ENCODE measurements around the gene MLXIP. TPM values are rescaled to one million over a fixed set of nuclear protein-coding genes. Genes with fewer than 3 reads are reported as not detected.

Gene MLXIP
- total and polyA plus RNA-seq, 2 of the 8 experiments (the other 6 are each of a cell fraction or from before 2014, with no cell fraction given) = 5.5 to 40.5 TPM

DNA sequence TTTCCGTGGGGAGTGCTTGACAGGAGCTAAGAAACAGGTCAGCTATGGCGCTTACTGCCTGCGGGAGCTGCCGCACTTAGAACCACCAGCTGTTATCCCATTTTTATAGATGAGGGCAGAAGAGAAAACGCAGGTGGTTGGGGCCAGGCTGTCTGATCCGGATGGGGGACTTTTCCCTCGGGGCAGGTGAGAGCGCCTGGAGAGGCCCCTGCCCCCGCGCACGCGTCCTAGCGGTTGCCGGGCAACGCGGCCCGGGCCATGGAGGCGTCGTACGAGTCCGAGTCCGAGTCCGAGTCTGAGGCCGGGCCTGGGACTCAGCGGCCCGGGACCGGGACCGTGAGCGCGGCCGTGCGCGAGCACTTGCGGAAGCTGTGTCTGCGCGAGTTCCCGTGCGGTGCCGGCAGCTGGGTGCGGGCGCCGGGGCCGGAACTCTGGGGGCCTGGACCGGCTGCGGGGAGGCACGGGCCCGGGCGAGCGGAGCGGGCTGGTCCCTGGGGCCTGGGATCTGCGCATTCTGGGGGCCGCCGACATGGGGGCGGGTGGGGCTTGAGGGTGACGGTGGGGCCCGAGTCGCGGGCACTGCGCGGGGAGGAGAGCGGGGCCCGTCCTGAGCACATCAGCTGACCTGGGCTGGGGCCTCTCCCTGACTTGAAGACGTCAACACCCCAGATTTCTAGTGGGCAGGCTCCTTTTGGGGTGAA is 104.5 kb downstream of the MLXIP start, which contains the start of gene LRRC43 (continued):
- TF ChIP-seq EZH2 (IDR thresholded peaks at IDR 0.05; ENCODE audit: low read depth, low read length, severe bottlenecking) (peak; percentile 30), EGR1 (IDR thresholded peaks at IDR 0.05; ENCODE audit: borderline replicate concordance, low read depth, low read length) (no peak), KDM4A (IDR thresholded peaks at IDR 0.05; ENCODE audit: low read depth, low read length, severe bottlenecking) (peak; percentile 28), SUZ12 (IDR thresholded peaks at IDR 0.05; ENCODE audit: low read length) (no peak), CTBP2 (IDR thresholded peaks at IDR 0.05; ENCODE audit: borderline replicate concordance, insufficient read depth, insufficient read length, low read length) (no peak), KDM5A (IDR thresholded peaks at IDR 0.05; ENCODE audit: low read length) (no peak), SIN3A (conservative IDR thresholded peaks at IDR 0.05 in 1 of 2, IDR thresholded peaks at IDR 0.05 in 1 of 2; ENCODE audit: low read depth in 1 of 2, low read length in 2 of 2) (peak; percentile 85 to 95; a peak in 3 of 4 replicates), MAFK (IDR thresholded peaks at IDR 0.05; ENCODE audit: low read depth, low read length) (no peak), SIX5 (IDR thresholded peaks at IDR 0.05; ENCODE audit: low read depth, low read length) (no peak), CREB1 (IDR thresholded peaks at IDR 0.05) (no peak), BRCA1 (IDR thresholded peaks at IDR 0.05; ENCODE audit: low read depth, low read length) (no peak), TAF1 (IDR thresholded peaks at IDR 0.05; ENCODE audit: low read depth, low read length) (no peak), RNF2 (IDR thresholded peaks at IDR 0.05; ENCODE audit: borderline replicate concordance, low read depth, low read length, missing control alignments, poor library complexity, severe bottlenecking) (no peak), TBP (IDR thresholded peaks at IDR 0.05; ENCODE audit: low read depth, low read length) (no peak), RAD21 (IDR thresholded peaks at IDR 0.05 in 1 of 2, conservative IDR thresholded peaks at IDR 0.05 in 1 of 2; ENCODE audit: low read depth in 2 of 2, low read length in 2 of 2) (no peak), KDM1A (IDR thresholded peaks at IDR 0.05; ENCODE audit: borderline replicate concordance, low read length) (no peak), YY1 (IDR thresholded peaks at IDR 0.05; ENCODE audit: low read depth, low read length) (0 out of 2 replicates have a peak, but pooled peaks have one; percentile 29), CBX5 (IDR thresholded peaks at IDR 0.05; ENCODE audit: low read depth, low read length) (no peak), GABPA (IDR thresholded peaks at IDR 0.05; ENCODE audit: borderline replicate concordance, insufficient read depth, low read length) (peak; percentile 68; the same call in 1 of the 2 replicates), HDAC6 (IDR thresholded peaks at IDR 0.05; ENCODE audit: low read depth, low read length) (no peak)
- TF ChIP-seq, protein P1, sequence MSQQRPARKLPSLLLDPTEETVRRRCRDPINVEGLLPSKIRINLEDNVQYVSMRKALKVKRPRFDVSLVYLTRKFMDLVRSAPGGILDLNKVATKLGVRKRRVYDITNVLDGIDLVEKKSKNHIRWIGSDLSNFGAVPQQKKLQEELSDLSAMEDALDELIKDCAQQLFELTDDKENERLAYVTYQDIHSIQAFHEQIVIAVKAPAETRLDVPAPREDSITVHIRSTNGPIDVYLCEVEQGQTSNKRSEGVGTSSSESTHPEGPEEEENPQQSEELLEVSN (IDR thresholded peaks at IDR 0.05) = 0 out of 2 replicates have a peak, but pooled peaks have one; percentile 25
- TF ChIP-seq, protein P2, sequence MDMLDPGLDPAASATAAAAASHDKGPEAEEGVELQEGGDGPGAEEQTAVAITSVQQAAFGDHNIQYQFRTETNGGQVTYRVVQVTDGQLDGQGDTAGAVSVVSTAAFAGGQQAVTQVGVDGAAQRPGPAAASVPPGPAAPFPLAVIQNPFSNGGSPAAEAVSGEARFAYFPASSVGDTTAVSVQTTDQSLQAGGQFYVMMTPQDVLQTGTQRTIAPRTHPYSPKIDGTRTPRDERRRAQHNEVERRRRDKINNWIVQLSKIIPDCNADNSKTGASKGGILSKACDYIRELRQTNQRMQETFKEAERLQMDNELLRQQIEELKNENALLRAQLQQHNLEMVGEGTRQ (IDR thresholded peaks at IDR 0.05; ENCODE audit: low read length) = no peak
